ENCODE results near the gene LRRC59. TPM values are rescaled to one million over a fixed set of nuclear protein-coding genes. Genes with fewer than 3 reads are reported as not detected.

Gene LRRC59
- total and polyA plus RNA-seq, 2 of the 13 experiments (the other 11 are each of a cell fraction or from before 2014, with no cell fraction given) = 87.3 to 222 TPM

GRCh38 chr17:50428831-50429424 lies 31.6 kb upstream of the LRRC59 start (continued):
- no peak for TF ChIP-seq RNF219 (CRISPR knock-in tag; IDR thresholded peaks at IDR 0.05)
- TF ChIP-seq, protein P1, sequence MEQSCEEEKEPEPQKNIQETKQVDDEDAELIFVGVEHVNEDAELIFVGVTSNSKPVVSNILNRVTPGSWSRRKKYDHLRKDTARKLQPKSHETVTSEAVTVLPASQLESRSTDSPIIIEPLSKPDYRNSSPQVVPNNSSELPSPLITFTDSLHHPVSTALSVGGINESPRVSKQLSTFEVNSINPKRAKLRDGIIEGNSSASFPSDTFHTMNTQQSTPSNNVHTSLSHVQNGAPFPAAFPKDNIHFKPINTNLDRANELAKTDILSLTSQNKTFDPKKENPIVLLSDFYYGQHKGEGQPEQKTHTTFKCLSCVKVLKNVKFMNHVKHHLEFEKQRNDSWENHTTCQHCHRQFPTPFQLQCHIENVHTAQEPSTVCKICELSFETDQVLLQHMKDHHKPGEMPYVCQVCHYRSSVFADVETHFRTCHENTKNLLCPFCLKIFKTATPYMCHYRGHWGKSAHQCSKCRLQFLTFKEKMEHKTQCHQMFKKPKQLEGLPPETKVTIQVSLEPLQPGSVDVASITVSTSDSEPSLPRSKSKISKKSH (CRISPR knock-in tag; IDR thresholded peaks at IDR 0.05; ENCODE audit: borderline replicate concordance) = no peak
- TF ChIP-seq ZNF296 (CRISPR knock-in tag; conservative IDR thresholded peaks at IDR 0.05) = no peak
- no peak for TF ChIP-seq PRPF4 (IDR thresholded peaks at IDR 0.05; ENCODE audit: low read depth, low read length, poor library complexity, severe bottlenecking)
- TF ChIP-seq JDP2 (CRISPR knock-in tag; IDR thresholded peaks at IDR 0.05; ENCODE audit: borderline replicate concordance) = no peak
- no peak for TF ChIP-seq ZSCAN22 (CRISPR knock-in tag; IDR thresholded peaks at IDR 0.05)
- peak; percentile 66 for TF ChIP-seq XRCC5 (optimal IDR thresholded peaks at IDR 0.05; ENCODE audit: low read length)
- TF ChIP-seq NAIF1 (CRISPR knock-in tag; IDR thresholded peaks at IDR 0.05; ENCODE audit: borderline replicate concordance) = no peak
- TF ChIP-seq NCOR1 (IDR thresholded peaks at IDR 0.05; ENCODE audit: borderline replicate concordance, low read length) = peak; percentile 83; the same call in 1 of the 2 replicates
- TF ChIP-seq ZNF431 (CRISPR knock-in tag; IDR thresholded peaks at IDR 0.05; ENCODE audit: borderline replicate concordance, low read depth) = no peak; the same call in 1 of the 2 replicates
- TF ChIP-seq KLF15 (CRISPR knock-in tag; IDR thresholded peaks at IDR 0.05; ENCODE audit: borderline replicate concordance) = no peak
- TF ChIP-seq, protein P2, sequence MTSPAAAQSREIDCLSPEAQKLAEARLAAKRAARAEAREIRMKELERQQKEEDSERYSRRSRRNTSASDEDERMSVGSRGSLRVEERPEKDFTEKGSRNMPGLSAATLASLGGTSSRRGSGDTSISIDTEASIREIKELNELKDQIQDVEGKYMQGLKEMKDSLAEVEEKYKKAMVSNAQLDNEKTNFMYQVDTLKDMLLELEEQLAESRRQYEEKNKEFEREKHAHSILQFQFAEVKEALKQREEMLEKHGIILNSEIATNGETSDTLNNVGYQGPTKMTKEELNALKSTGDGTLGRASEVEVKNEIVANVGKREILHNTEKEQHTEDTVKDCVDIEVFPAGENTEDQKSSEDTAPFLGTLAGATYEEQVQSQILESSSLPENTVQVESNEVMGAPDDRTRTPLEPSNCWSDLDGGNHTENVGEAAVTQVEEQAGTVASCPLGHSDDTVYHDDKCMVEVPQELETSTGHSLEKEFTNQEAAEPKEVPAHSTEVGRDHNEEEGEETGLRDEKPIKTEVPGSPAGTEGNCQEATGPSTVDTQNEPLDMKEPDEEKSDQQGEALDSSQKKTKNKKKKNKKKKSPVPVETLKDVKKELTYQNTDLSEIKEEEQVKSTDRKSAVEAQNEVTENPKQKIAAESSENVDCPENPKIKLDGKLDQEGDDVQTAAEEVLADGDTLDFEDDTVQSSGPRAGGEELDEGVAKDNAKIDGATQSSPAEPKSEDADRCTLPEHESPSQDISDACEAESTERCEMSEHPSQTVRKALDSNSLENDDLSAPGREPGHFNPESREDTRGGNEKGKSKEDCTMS (CRISPR knock-in tag; conservative IDR thresholded peaks at IDR 0.05) = no peak
- no peak for TF ChIP-seq RFXANK (CRISPR knock-in tag; IDR thresholded peaks at IDR 0.05)
- TF ChIP-seq ZNF234 (CRISPR knock-in tag; conservative IDR thresholded peaks at IDR 0.05) = no peak
- TF ChIP-seq GTF2F1 (IDR thresholded peaks at IDR 0.05; ENCODE audit: low read length) = no peak
- TF ChIP-seq ATAD3A (CRISPR knock-in tag; IDR thresholded peaks at IDR 0.05) = no peak
- peak; percentile 93 for TF ChIP-seq NCOA2 (CRISPR knock-in tag; IDR thresholded peaks at IDR 0.05)
- no peak for TF ChIP-seq ZNF703 (CRISPR knock-in tag; IDR thresholded peaks at IDR 0.05; ENCODE audit: borderline replicate concordance)
- peak; percentile 98; the same call in 1 of the 2 replicates for TF ChIP-seq CBX5 (CRISPR knock-in tag; IDR thresholded peaks at IDR 0.05; ENCODE audit: borderline replicate concordance)
- TF ChIP-seq ZNF337 (CRISPR knock-in tag; IDR thresholded peaks at IDR 0.05; ENCODE audit: borderline replicate concordance, low read depth) = 0 out of 2 replicates have a peak, but pooled peaks have one; percentile 91
- no peak; the same call in 1 of the 2 replicates for TF ChIP-seq EHMT2 (IDR thresholded peaks at IDR 0.05; ENCODE audit: borderline replicate concordance, low read depth, low read length)
- peak; percentile 87 for TF ChIP-seq JUN (CRISPR knock-in tag; IDR thresholded peaks at IDR 0.05)
- TF ChIP-seq BHLHE40 (IDR thresholded peaks at IDR 0.05; ENCODE audit: low read length) = no peak
- 0 out of 2 replicates have a peak, but pooled peaks have one; percentile 51 for TF ChIP-seq SNAI1 (CRISPR knock-in tag; IDR thresholded peaks at IDR 0.05; ENCODE audit: borderline replicate concordance)
- TF ChIP-seq, protein P3, sequence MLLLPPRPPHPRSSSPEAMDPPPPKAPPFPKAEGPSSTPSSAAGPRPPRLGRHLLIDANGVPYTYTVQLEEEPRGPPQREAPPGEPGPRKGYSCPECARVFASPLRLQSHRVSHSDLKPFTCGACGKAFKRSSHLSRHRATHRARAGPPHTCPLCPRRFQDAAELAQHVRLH (CRISPR knock-in tag; IDR thresholded peaks at IDR 0.05; ENCODE audit: borderline replicate concordance, low read depth) = peak; percentile 75; the same call in 1 of the 2 replicates

Measured in HepG2 (cell line).